ENCODE measurements around the gene AOAH.
"Not testable (repeated sequence)": the region's sequence is repeated elsewhere in the genome, so short reads cannot be mapped to it uniquely, and the experiment has no call there.

The AOAH gene

DNA sequence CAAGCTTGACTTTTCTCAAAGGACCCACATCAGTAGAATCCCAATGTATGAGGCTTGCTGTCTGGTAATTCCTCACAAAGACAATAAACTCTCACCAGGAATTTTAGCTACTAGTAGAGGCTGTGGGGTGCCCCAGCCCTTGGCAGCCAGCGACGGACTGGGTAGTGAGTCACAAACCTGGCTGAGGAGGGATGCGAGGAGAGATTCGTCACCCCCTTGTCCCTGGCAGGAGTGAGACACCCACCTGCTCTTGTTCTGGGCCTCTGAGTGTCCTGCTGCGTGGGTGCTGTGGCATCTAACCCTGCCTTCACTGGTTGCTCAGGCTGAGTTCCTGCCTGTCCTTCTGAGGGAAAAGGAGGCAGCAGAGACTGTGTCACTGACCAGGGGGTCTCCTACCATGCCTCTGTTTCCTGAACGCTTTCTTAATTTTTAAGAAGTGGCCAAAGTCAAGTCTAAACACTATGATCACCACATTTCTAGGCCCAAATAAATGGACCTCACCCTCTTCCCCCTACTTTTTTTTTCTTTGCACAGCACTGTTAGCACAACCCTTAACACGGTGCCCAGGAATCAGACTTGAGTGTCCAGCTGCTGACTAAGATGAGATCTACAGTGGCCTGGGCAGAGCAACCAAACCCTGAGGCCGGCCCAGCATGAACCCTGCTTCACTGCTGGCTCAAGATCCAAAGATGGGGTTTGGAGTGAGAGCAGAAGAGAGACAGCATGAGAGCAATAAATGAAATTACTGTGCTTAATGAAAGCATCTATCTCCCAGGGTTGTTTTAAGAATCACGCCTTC, 188.2 kb downstream of the AOAH start:
- no peak for DNase-seq

DNA sequence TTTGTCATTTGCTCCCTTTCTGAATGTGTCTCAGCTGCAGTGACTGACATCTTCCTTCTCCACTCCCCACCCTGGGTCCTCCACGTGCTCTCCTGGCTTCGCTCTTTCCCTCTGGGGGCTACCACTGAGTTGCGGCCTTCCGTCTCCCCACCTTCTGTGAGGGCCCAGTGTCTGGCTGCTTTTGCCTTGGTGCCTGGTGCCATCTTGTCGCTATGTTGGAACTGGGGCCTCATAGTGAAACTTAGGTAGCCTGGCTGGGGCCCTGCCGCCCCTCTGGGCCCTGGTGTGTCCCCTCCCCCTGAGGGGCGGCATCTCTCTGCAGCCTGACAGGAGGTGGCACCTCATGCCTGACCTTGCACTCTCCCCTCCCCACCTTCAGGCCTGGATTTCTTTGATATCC, 190.6 kb downstream of the AOAH start:
- no peak for DNase-seq

GRCh38 chr7:36532981-36533499, 191.3 kb downstream of the AOAH start:
- DNase-seq: no peak

GRCh38 chr7:36531951-36532350, 192.3 kb downstream of the AOAH start:
- DNase-seq: no peak

GRCh38 chr7:36530456-36530855, 193.8 kb downstream of the AOAH start:
- no peak for DNase-seq

DNA sequence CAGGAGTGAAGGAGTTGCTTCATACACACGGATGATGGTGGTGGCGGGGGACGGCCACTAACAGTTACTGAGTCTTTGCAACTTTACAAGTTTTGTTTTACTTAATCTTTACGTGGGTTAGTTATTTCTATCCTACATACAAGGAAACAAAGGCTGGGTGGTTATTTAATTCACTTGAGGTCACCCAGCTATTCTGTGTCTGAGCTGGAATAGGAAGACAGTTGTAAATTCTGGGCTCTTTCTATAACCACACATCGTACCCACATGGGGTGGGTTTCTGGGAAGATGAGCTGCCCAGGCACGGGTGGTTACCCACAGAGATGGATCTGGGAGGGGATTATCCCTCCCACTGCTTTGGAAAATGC, 196.8 kb downstream of the AOAH start:
- DNase-seq: no peak

DNA sequence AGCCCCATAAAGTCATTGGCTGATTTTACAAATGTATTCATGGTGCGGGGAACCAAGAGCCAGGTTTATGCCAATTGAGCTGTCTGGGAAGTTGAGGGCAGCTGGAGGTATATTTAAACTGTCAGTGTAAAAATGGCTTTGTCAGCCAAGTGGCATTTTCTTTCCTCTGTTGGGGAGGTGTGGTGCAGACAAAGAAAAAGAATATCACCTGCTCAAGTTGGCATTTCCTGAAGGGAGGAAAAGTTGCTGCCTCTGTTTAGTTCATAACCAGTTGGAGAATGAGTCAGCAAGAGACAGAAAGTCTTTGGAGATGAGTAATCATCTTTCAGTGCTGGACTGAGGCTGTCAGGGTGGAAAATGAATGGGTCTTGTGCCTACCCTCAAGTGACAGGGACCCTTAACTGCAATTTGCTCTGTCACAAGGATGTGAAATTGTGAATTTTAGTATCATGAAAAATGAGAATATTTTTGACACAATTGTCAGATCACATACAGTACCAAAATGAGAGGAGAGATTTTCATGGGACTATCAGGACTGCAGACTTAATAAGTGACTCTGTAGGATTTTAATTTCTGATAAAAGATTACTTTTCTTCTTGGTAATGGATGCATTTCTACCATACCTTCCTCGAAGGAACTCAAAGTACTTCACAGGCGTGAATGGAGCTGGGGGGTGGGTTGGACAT, 197.3 kb downstream of the AOAH start:
- peak; percentile 67 for DNase-seq

DNA sequence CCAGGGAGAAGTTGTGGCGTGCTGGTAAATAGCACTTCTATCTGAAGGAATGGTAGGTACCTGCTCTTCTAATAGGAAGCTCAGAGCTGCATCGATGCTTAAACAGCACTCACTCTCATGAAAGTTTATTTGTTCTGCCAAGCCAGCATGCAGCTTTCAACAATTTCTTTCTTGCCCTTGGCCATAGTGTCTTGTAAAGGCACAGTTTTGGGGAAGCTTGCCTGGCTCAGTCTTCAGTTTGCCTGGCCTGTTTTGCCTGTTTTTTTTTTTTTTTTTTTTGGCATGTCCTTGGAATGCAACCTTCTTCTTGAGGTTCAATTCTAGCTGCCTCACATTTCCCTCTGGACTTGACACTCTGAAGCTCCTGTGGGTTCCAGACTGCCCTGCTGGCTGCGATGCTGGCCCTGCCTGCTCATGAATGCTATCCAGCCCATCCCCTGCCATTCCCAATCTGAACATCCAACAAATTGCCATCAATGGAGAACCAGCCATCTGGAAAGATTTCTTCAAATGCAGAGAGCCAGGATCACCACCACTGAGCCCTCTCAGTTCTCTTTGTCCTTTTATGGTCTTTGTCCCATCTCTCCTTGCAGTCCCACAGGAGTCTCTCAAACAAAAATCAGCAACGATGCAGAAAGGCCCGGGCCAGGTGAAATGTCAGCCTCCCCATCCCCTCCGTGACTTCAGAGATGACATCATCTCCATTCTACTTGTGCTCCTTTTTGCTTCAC, 200.8 kb downstream of the AOAH start:
- no peak for DNase-seq

GRCh38 chr7:36522453-36523007, 201.8 kb downstream of the AOAH start:
- no peak for DNase-seq

GRCh38 chr7:36521911-36522310, 202.4 kb downstream of the AOAH start:
- DNase-seq: no peak

DNA sequence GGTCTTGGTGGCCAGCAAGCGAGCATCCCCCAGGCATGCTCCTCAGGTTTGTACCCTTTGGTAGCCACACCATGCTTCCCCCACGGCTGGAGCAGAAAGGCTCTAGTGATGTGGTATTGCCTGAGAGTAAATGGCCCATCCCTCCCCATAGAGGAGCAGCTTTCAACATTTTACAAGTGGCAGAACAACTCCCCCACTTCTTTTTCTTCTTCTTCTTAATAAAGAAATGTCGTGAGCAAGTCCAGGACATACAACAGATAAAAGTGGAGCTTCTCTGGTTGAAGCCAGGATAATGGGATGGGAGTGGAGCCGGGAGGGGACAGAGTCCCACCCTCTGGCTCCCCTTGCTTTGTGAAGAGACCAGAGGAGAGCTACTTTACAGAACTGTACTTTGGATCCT, 203.2 kb downstream of the AOAH start:
- DNase-seq: no peak

- no peak for DNase-seq
Measured at GRCh38 chr7:36515847-36516246, 208.4 kb downstream of the AOAH start.

- no peak for DNase-seq
Measured at GRCh38 chr7:36514289-36515243, 209.7 kb downstream of the AOAH start.

DNA sequence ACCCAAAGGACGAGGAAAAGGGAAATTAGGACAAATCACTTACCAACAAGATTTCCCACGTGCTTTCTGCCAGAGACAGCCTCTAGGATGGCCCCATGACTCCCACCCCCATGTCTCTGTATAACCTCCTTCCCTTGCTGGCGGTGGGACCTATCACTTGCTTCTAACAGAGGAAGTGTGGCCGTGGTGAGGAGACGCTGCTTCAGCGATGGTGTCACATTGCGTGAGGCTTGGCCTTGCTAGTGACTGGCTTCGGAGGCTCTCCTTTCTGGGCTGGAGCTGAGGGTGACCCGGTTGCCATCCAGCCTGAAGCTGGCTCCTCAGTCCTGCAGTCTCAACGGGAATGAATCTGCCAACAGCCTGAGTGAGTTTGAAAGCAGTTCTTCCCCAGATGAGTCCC, 210.9 kb downstream of the AOAH start:
- no peak for DNase-seq

DNA sequence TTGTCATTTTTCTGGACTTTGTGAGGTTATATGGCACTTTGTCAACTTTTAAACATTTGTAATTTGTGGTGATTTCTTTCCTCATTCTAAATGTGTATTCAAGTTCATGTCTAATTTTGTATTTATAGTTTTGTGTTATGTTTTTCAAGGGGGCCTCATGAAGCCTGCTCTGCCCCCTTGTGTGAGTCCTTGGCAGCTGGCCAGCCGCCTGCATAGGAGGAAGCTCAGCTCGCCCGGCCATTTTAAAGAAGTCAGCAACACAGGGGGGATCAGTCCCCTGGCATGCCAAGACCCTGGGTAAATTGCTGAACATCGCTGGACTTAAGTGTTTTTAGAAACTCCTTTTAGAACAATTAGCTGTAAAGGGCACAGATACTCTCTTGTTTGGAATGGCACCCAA, 211.7 kb downstream of the AOAH start:
- no peak for DNase-seq

GRCh38 chr7:36509962-36510361, 214.3 kb downstream of the AOAH start:
- no peak for DNase-seq

DNA sequence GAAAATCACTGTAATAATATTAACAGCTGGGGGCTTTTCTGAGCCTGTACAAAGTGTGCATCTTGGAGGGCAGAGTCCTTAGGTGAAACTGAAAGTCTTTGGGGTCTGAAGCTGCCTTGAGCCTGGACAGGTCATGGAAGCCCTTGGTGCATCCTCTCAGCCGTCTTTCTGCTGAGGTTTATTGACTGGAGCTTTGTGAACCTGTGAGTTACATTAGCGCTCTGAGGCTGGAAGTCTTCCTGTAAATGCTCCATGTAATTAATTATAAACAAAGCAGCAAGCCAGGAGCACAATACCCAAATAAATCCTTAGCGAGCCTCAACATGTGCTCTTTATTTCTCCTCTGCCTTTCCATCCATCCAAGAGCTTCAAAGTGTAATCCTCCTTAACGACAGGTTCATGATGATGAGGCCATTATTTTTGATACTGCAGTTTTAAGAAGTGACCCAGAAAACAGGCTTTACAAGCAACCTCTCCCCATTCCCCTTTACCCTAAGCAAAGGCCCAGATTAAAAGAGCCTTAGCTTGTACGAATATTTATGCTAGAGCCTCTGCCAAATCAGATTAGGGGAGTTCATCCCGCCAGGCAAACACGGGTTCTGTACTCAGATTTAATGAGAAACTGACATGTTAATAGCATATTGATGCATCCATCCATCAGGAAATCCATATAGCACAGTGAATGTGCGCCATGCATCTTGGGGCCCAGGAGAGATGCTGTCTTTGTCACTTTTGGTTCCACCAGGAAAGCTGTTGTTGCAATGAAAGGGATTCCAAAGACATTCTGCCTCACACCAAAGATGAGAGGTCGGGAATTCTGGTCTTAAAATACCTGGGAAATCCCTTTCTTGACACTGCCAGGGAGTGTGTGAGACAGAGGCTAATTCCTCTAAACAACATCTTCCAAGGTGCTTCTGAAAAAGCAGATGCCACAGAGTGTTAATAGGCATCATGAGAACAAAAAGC, 216.5 kb downstream of the AOAH start:
- DNase-seq: no peak

DNA sequence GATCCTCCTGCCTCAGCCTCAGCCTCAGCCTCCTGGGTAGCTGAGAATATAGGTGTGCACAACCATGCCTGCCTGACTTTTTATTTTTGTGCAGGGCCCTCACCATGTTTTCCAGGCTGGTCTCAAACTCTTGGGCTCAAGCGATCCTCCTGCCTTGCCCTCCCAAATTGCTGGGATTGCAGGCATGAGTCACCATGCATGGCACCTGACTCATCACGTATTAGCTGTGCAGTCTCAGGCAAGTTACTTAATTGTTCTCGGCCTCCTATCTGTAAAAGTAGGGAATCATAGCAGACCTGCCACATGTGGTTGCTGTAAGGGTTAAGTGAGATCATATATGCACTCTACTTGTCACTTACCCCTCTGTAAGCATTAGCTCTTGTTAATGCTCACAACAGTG, 217.5 kb downstream of the AOAH start:
- DNase-seq: no peak

- no peak for DNase-seq
Measured at GRCh38 chr7:36506130-36506798, 218.0 kb downstream of the AOAH start.

GRCh38 chr7:36504617-36505016, 219.7 kb downstream of the AOAH start:
- not testable (repeated sequence) for DNase-seq
